ENCODE data around the gene TEKT5. TPM values are rescaled to one million over a fixed set of nuclear protein-coding genes. Genes with fewer than 3 reads are reported as not detected.

Gene TEKT5
- total RNA-seq, 1 experiment from 2014 or later = not detected

GRCh38 chr16:10608687-10609401, 85.9 kb downstream of the TEKT5 start:
- H3K9me3 ChIP-seq = no peaks in the 10 kb centered on the region
- no peak overlapping the region for H3K4me3 ChIP-seq (ENCODE audit: low read depth, low read length)
- no peaks in the 10 kb centered on the region for H3K27me3 ChIP-seq (replicated peaks; ENCODE audit: control insufficient read depth, insufficient read depth, low read length)
- peaks cover 26% of the 10 kb centered on the region for H3K4me1 ChIP-seq
- Mint-ChIP-seq H3K4me1 (ENCODE audit: low read depth, unreplicated experiment) (peaks cover 27% of the 10 kb centered on the region), H3K36me3 (ENCODE audit: insufficient read depth, unreplicated experiment) (no peaks in the 10 kb centered on the region), H3K4me3 (ENCODE audit: unreplicated experiment) (no peak overlapping the region), H3K27ac (ENCODE audit: unreplicated experiment) (peak overlapping the region; percentile 43), H3K9me3 (ENCODE audit: unreplicated experiment) (no peaks in the 10 kb centered on the region), H3K27me3 (ENCODE audit: insufficient read depth, unreplicated experiment) (no peaks in the 10 kb centered on the region)
- TF ChIP-seq CTCF (IDR thresholded peaks at IDR 0.05; ENCODE audit: insufficient read depth in 1 of 2, low read depth in 1 of 2, low read length in 1 of 2, severe bottlenecking in 1 of 2, unreplicated experiment in 1 of 2) = no peak
- no TSS peak for BruUV-seq (replicated peaks)
- CTCF ChIA-PET = interaction anchor here (0.9 kb wide), 1 partner anchor 28 kb away, joined by 3 read pairs; the partner anchor contains the start of gene EMP2
- POLR2A ChIA-PET = no interaction called here
- no peaks in the 10 kb centered on the region for H3K36me3 ChIP-seq (ENCODE audit: control insufficient read depth, insufficient read depth, low read length)
- intact Hi-C loops (cut with micrococcal nuclease; ENCODE audit: unreplicated experiment) = no loop called here
- no peak for DNase-seq

GRCh38 chr16:10607157-10607556, 87.6 kb downstream of the TEKT5 start:
- ChIA-PET POLR2A (no interaction called here), CTCF (no interaction called here)
- Mint-ChIP-seq H3K4me1 (ENCODE audit: low read depth, unreplicated experiment) (peaks cover 38% of the 10 kb centered on the region), H3K27ac (ENCODE audit: unreplicated experiment) (peak overlapping the region; percentile 42), H3K4me3 (ENCODE audit: unreplicated experiment) (no peak overlapping the region), H3K27me3 (ENCODE audit: insufficient read depth, unreplicated experiment) (no peaks in the 10 kb centered on the region), H3K9me3 (ENCODE audit: unreplicated experiment) (no peaks in the 10 kb centered on the region), H3K36me3 (ENCODE audit: insufficient read depth, unreplicated experiment) (no peaks in the 10 kb centered on the region)
- no peak for DNase-seq
- H3K36me3 ChIP-seq (ENCODE audit: control insufficient read depth, insufficient read depth, low read length) = no peaks in the 10 kb centered on the region
- intact Hi-C loops (cut with micrococcal nuclease; ENCODE audit: unreplicated experiment) = no loop called here
- peaks cover 36% of the 10 kb centered on the region for H3K4me1 ChIP-seq
- H3K4me3 ChIP-seq (ENCODE audit: low read depth, low read length) = no peak overlapping the region
- no peaks in the 10 kb centered on the region for H3K9me3 ChIP-seq
- BruUV-seq (replicated peaks) = no TSS peak
- no peak for TF ChIP-seq CTCF (IDR thresholded peaks at IDR 0.05; ENCODE audit: insufficient read depth in 1 of 2, low read depth in 1 of 2, low read length in 1 of 2, severe bottlenecking in 1 of 2, unreplicated experiment in 1 of 2)
- H3K27me3 ChIP-seq (replicated peaks; ENCODE audit: control insufficient read depth, insufficient read depth, low read length) = no peaks in the 10 kb centered on the region

- ChIA-PET CTCF (no interaction called here), POLR2A (no interaction called here)
- H3K9me3 ChIP-seq = no peaks in the 10 kb centered on the region
- no peaks in the 10 kb centered on the region for H3K27me3 Mint-ChIP-seq (ENCODE audit: insufficient read depth, unreplicated experiment)
- H3K4me1 Mint-ChIP-seq (ENCODE audit: low read depth, unreplicated experiment) = peaks cover 44% of the 10 kb centered on the region
- intact Hi-C loops (cut with micrococcal nuclease; ENCODE audit: unreplicated experiment) = no loop called here
- no peak for DNase-seq
- peaks cover 42% of the 10 kb centered on the region for H3K4me1 ChIP-seq
- TF ChIP-seq CTCF (IDR thresholded peaks at IDR 0.05; ENCODE audit: insufficient read depth in 1 of 2, low read depth in 1 of 2, low read length in 1 of 2, severe bottlenecking in 1 of 2, unreplicated experiment in 1 of 2) = no peak
- no peak overlapping the region for H3K4me3 Mint-ChIP-seq (ENCODE audit: unreplicated experiment)
- no peaks in the 10 kb centered on the region for H3K36me3 ChIP-seq (ENCODE audit: control insufficient read depth, insufficient read depth, low read length)
- H3K4me3 ChIP-seq (ENCODE audit: low read depth, low read length) = no peak overlapping the region
- no peaks in the 10 kb centered on the region for H3K36me3 Mint-ChIP-seq (ENCODE audit: insufficient read depth, unreplicated experiment)
- no peaks in the 10 kb centered on the region for H3K9me3 Mint-ChIP-seq (ENCODE audit: unreplicated experiment)
- no peaks in the 10 kb centered on the region for H3K27me3 ChIP-seq (replicated peaks; ENCODE audit: control insufficient read depth, insufficient read depth, low read length)
- peak overlapping the region; percentile 39 for H3K27ac Mint-ChIP-seq (ENCODE audit: unreplicated experiment)
- BruUV-seq (replicated peaks) = no TSS peak
These were observed 88.1 kb downstream of the TEKT5 start for GRCh38 chr16:10606607-10607006.

Data from Caco-2 (cell line).